HG03097 (cell line): Measurements from ENCODE around the gene CCDC179.

ENCODE experiments used
- ATAC-seq: cut with Tn5 transposase; IDR thresholded peaks from one replicate; pipeline ENCODE4 v1.9.1; 2021; ENCODE audit not compliant: unreplicated experiment, low FRiP score

CCDC179 gene

GRCh38 chr11:22808571-22809197 is 51.6 kb downstream of the CCDC179 start:
- peak; percentile 10 for ATAC-seq

DNA sequence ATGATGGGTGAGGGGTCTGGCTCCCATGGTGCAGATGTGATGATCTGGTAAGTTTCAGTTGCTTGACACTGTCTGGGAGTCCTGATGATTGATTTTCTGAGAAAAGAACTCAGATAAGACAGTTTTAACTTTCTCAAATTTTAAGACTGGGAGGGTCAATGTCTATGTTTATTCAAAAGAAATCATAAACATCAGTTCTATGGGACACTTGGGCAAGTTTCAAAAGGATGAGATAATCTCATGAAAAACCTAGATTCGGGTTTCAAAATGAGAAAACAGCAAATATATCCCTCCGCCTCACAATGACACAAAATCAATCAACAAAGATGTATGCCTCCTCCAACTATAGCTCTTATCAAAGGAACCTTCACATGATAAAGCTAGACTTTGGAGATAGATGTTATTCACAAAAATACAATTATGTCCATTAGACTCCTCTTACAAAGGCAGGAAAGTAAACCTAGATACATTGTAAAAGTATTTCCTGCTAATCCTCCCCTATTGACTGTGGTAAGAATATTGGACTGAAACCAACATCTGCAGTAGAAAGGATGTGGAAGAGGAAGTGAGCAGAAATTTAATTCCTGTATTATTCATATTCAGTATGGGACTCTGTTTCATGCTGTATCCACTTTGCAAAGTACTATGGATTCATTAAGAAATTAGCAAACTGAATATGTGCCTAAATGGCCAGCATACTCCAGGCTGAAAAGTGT is 52.3 kb downstream of the CCDC179 start:
- ATAC-seq: peak; percentile 90

GRCh38 chr11:22807391-22807790 is 52.9 kb downstream of the CCDC179 start:
- no peak for ATAC-seq

- ATAC-seq: no peak
Observed at GRCh38 chr11:22802861-22803260, 57.4 kb downstream of the CCDC179 start.

GRCh38 chr11:22800482-22800881 is 59.8 kb downstream of the CCDC179 start:
- ATAC-seq: no peak

DNA sequence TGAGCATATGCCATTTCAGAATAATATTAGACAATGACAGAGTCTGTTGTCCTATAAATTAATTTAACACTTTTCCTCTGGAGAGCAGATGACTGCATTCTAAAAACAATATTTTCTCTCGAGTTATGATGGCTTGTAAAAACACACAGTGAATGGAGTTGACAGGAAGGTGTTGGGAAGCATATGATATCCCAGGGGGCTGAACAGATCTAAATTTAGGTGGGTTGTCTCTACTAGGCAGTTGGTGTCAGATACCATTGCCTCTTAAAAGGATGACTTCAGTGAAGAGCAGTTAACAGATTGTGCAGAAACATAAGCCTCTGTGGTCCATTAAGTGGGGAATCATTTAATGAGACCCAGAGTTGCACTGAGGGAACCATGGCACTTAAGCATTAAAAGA is 61.4 kb downstream of the CCDC179 start:
- ATAC-seq: no peak

DNA sequence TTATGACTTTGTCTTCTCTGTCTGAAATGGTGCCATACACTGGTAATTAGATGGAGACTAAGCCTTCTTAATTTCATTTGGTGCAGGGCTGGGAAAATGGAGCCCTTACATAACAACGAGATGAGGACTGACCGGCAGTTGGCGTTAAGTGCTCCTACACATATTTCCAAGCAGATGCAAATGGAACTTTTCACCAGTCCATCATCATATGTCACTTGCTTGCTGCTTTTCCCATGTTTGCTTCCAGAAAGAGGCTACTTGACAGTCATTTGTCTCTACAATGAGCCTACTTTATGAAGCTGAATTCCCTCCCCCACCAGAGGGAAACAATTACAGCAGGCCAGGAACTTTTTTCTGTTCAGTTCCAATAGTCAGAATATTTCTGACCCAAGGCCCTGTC is 63.2 kb downstream of the CCDC179 start:
- no peak for ATAC-seq
